HCEC 1CT (cell line): Measurements from ENCODE around the gene DSCAML1.
A peak's percentile ranks its signal among the peaks of the same experiment; 100 is the strongest.

ENCODE experiments used
- DNase-seq: peaks from one replicate; pipeline ENCODE4 v3.0.0-alpha.2; 2017

DSCAML1 gene

DNA sequence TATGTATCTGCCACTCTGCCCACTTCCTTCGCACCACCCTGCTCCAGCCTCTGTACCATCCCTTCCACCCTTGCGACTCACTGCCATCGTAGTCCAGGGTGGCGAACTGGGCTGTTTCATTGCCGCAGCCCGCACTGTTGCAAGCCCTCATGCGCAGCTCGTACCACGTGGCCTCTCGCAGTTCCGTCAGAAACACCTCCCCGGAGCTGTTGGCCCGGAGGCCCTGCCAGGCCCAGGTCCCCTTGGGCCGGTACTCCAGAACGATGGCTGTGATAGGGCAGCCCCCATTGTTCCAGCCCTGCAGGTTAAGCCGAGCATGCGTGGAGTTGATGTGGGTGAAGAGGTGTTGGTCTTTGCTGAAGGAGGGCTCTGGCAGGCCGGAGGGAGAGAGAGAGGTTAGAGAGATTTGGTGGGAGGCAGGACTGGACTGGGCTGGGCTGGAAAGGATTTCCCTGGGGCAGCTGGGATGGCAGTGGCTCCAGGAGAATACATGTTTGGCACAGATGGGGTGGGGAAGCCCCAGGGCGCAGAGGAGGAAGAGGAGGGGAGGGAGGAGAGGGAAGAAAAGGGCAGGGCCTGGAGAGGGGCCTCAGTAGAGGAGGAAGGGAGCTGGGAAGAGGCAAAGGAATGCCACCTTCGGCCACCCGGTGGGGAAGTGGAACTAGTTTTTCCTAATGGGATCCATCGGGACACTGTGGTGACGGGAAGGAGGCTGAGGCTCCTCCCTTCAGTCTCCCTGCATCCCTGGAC is 359.8 kb downstream of the DSCAML1 start:
- no peak for DNase-seq

DNA sequence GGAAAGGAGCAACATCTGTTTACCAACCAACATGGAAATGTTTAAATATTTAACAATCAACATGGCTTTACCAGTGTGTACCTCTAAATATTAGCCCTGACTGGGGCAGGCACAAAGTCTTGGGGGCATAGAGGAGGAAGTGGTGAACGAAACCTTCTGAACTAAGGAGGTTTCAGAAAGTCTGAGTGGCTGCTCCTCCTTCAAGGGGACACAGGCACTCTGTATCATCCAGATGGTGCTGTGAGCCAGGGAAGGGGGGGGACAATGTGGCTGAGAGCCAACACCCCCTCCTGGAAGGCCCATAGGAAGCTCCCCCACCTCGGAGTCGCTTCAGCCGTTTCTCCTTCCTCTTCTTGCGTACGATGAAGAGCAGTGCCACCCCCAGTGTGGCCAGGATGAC is 361.7 kb downstream of the DSCAML1 start:
- no peak for DNase-seq

DNA sequence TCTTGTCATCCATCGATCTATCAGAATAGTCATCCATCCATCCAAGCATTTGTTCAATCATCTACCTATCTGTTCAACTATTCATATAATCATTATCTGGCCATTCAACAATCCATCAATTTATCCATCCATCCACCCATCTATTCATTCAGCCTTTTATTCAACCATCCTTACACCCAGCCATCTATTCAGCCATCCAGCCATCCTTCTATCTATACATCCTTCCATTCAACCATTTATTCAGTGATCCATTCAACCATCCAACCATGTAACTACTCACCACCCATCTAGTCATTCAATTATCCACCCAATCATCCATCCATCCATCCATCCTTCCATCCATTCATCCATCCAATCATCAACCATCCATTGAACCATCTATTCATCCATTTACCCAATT is 362.5 kb downstream of the DSCAML1 start:
- DNase-seq = no peak

- DNase-seq = no peak
Measured at GRCh38 chr11:117433717-117434116, 363.3 kb downstream of the DSCAML1 start.

DNA sequence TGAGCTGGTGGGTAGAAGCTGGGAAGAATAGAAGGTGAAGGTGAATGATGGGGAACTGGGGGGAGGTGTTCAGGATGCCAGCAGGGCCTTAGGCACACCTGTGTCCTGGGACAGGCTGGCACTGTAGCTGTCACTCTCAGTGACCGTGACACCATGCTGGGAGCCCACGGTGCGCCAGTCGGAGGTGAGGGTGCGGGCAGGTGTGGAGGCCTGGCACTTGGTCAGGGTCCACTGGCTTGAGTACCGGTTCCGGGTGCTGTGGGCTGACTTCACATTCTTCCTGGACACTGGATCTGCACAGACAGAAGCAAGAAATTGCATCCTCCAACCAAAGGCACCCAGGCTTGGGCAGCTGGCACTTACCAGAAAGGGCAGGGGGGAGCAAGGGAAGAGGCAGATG is 365.6 kb downstream of the DSCAML1 start:
- no peak for DNase-seq

DNA sequence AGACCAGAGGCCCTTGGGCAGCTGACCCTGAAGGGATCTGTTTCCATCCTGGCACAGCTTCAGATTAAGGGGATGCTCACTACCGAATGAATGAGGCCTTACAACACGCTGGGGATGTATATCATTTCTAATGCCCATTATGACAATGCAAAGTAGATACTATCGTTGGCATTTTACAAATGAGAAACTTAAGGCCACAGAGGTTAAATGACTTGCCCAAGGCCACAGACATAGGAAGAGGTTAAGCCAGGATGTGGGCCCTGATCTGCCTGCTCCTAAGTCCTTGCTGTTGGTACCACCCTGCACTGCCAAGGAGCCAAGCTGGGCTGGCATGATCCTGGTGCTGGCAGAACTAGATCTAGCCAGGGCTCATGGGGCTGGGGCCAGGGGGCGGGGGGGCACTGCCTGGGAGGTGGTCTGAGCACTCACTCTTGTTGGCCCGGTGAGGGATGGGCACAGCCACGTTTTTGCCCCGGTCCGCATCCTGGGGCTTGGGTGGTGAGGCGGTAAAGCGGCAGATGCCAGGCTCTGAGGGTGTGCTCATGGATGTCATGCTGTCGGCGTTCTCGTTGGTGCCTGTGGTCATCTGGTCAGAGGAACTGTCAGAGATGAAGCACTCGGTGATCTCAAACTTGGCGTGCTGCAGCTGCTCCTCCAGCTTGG is 366.6 kb downstream of the DSCAML1 start:
- no peak for DNase-seq

DNA sequence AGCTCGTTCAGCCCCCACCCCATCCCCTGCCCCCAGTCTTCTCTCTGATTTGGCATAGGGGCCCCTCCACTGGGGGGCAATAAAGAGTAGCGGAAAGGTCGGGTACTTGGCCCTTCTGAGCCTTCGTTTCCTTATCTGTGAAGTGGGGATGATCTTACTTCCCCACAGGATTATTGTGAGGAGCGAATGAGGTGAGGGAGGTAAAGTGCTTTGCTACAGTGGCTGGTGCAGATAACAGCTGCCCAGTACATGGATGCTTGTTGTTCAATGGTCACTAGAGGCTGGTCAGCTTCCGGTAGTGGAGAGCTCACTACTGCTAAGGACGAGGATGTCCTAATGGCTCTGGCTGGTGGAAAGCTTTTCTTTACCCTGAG is 368.2 kb downstream of the DSCAML1 start:
- no peak for DNase-seq

DNA sequence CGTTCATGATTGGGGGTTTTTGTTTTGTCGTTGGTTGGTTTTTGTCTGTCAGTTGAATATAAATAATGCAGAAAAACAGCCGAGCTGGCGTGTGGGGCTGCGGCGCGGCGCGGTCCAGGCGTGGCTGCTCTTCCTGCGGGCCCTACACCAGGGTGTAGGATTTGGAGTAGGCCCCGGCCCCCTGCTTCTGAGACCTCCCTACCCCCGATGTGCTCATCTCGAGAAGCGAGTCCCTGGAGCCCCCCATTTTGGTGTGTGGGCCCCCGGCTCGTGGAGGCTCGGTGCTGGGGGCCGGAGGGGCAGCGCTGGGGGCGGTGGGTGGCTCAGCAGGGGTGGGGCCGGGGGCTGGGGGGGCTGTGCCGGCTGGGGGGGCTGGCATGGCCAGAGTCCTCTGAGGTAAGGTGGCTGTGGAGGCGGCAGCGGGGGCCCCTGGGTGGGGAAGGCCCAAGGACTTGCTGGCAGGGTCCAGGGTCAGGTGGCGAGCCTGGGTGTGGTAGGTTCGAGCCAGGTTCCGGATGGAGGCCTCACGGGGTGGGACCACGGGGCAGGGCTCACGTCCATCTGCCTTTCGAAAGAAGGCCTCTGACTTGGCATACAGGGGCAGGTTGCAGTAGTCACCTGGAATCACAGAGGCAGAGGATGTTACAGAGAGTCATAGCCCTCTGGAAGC is 368.7 kb downstream of the DSCAML1 start:
- DNase-seq = no peak

- no peak for DNase-seq
Measured at GRCh38 chr11:117427356-117427874, 369.6 kb downstream of the DSCAML1 start.

DNA sequence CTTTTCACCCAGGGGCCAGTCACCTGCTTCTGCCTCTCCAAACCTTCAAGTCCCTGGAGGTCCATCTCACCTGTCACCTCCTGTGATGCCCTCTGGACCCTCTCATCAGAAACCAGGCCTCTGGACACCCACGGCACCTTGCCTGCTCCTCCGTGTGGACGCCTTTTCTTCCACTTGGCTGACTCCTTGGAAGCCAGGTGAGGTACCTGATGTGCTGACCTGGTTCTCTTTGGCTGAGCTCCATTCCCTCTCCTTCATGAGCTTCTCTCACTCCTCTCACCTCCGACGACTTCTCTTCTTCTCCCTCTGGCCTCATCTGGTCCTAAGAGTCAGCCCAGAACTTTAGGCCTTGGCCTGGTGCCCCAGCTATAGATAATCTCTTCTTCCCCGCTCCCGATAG is 370.1 kb downstream of the DSCAML1 start:
- no peak for DNase-seq

- peak; percentile 26 for DNase-seq
Measured at GRCh38 chr11:117426297-117426685, 370.7 kb downstream of the DSCAML1 start.

GRCh38 chr11:117425679-117426296 is 371.2 kb downstream of the DSCAML1 start:
- no peak for DNase-seq

DNA sequence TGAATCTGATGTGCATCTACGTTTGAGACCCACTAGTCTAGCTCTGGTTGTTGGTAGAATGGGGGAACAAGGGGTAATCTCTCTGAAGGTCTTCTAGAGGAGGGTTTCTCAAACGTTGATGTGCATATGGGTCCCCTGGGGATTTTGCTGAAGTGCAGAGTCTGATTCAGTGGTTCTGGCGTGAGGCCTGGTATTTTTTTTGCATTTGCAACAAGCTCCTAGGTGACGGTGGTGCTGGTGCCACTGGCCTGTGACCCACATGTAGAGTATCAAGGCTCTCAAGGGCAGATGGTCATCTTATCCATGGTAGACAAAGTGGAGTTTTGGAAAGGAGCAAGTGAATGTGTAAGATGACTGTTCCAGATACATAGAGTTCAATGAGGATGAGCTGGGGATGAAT is 372.2 kb downstream of the DSCAML1 start:
- no peak for DNase-seq

DNA sequence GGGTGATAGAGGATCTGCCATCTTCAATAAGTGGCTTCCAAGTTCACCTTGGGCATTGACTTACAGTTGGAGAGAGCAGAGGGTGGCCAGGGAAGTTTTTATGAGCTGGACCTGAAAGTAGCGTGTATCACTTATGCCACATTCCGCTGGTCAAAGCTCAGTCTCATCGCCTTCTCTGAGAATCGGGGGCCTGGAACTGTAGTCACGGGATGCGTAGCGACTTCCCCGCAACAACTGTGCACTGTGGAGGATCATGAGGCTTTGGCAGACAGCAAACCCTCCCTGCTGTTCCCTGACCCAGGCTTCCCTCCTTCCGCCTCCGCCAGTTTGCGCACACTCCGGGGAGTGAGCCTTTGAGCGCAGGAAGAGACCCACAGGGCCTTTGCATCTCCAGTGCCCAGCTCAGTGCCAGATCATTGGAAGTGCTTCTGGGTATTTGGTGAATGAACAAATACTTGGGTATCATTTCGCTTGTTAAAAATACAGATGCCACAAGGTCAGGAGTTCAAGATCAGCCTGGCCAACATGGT is 373.9 kb downstream of the DSCAML1 start:
- no peak for DNase-seq

DNA sequence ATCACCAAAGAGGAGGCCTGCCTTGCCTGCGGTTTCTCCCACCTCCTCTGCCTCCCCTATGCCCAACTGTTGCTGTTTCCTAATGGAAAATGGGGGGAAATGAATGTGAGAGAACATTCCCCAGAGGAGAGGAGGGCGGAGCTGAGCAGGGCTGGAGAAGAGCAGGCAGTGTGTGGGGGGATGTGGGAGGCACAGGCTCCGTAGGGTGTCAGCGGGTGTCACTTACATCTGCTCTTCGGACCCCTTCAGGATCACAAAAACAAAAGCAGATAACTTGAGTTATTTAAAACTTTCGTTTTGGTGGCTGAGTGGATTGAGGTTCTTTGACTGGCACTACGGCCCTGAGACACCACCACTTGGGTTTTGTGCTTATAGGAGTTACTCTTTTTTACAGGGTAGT is 375.5 kb downstream of the DSCAML1 start:
- no peak for DNase-seq

GRCh38 chr11:117421041-117421440 is 376.0 kb downstream of the DSCAML1 start:
- no peak for DNase-seq

DNA sequence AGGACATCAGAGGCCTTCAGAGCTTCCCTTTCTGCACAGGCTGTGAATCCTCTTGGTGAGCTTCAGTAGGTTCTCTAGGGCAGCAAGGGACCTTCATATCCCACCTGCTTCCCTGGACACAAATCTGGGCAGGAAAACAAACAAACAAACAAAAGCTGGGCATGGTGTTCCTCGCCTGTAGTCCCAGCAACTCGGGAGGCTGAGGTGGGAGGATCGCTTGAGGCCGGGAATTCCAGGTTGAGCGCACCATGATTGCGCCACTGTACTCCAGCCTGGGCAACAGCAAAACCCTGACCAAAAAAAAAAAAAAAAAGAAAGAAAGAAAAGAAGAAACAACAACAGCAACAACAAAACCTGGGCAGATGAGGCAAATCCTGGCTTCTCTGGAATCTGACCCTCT is 376.4 kb downstream of the DSCAML1 start:
- no peak for DNase-seq

DNA sequence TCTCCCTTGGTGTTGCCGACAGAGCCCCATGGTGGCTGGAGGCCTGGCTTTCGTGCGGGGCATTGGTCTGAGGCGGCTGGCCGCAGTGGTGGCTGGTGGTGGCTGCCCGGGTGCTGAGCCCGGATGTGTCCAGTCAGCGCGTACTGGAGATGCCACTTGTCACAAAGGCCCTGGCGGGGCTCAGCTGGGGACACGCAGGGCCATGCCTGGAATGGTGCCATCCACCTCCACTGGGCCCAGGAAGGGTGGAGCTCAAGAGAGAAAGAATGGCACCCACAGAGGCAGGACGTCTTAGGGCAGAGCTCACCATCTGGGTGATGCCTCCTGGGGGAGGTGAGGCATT is 376.9 kb downstream of the DSCAML1 start:
- no peak for DNase-seq

DNA sequence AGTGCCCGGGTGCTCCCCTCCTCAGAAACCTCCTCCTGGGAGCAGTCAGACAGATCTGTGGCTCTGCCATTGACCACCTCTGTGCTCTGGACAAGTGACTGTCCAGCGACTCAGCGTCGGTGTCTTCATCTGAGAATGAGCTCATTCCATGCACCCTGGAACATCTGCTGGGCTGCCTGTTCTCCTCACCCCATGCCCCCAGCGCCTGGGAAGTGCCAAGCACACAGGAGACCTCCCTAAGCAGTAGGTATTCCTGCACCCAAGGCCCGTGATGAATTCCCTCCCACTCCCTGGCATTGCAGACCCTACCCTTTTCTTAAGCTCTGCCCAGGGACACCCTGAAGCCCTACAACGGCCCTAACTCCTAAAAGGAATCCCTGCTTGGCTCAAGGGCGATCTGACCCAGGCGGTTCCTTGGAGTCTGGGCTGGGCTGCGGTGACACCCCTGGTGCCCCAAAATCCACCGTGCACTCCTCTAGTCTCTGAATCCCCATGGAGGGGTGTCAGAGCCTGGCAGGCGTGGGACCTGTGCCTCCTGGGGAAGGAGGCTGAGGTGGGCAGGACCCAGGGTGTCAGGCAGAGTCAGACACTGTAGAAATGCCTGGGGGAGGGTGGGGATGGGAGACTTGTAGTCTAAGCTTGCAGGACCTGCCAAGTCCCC is 377.4 kb downstream of the DSCAML1 start:
- DNase-seq = peak; percentile 55

DNA sequence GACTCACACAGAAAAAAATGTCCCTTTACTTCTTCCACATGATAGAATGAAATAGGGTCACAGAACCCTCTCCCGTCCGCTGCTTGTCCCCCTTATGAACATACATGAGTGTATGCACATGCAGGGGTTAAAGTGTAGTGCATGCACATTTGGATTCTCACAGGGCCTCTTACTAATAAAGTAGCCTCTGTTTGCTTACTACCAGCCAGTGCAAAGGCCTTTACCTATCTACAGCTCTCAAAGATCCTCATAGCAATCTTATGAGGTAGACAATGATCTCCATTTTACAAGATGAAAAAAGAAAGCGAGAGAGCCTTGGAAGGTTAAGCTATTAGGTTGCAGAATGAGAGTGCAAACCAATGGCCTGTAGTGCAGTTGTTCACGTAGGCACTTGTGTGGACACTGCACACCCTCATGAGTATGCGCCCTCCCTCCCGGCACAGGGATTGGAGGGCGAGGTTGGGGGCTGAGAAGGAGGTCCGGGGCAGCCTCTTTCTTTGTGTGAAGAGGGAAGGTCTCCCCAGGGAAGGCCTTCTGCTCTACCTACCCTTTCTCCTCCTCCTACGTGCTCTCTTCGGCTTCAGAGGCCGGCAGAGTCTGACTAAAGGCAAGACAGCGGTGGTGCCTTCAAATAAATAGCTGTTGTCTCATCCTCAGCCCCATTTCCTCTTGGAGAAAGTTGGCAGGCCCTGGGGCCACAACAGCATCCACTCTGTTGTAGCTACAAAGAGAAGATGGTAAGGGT is 378.1 kb downstream of the DSCAML1 start:
- no peak for DNase-seq

- DNase-seq = no peak
Measured at GRCh38 chr11:117417856-117418255, 379.2 kb downstream of the DSCAML1 start.

DNA sequence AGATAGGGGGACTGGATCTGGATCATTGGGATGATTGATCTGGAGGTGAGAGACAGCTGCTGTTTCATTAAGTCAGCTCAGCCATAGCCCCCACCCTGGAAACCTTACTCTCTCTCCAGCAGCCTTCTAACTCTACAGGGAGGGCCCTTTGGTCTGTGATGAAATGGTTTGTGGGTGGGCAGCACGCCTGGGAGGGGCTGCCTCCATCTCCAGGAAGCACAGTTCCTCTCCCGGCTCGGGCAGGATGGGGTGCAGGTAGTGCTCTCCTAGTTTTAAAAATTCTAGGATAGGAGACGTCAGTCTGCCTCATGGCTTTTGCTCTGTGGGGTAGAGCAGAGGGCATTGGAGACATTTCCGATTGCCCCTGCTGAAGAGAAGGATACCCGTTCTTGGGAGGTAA is 379.7 kb downstream of the DSCAML1 start:
- DNase-seq = no peak
